SIG-M5 (cell line): ENCODE results near the gene PRMT1.

Source experiments
- DNase-seq: peaks from one replicate; lab custom pipeline; 2025; lab: John Stamatoyannopoulos, UW

Gene PRMT1

DNA sequence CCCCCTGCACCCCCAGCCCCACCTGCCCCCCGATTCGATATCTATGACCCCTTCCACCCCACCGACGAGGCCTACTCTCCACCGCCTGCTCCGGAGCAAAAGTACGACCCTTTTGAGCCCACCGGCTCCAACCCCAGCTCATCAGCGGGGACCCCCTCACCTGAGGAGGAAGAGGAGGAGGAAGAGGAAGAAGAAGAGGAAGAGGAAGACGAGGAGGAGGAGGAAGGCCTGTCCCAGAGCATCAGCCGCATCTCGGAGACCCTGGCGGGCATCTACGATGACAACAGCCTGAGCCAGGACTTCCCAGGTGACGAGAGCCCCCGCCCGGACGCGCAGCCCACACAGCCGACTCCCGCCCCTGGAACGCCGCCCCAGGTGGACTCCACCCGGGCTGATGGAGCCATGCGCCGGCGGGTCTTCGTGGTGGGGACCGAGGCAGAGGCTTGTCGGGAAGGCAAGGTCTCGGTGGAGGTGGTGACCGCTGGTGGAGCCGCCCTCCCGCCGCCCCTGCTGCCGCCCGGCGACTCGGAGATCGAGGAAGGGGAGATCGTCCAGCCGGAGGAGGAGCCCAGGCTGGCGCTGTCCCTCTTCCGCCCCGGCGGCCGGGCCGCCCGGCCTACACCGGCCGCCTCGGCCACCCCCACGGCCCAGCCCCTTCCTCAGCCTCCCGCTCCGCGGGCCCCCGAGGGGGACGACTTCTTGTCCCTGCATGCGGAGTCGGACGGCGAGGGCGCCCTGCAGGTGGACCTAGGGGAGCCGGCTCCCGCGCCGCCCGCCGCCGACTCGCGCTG, 25.8 kb upstream of the PRMT1 start:
- DNase-seq: no peak

DNA sequence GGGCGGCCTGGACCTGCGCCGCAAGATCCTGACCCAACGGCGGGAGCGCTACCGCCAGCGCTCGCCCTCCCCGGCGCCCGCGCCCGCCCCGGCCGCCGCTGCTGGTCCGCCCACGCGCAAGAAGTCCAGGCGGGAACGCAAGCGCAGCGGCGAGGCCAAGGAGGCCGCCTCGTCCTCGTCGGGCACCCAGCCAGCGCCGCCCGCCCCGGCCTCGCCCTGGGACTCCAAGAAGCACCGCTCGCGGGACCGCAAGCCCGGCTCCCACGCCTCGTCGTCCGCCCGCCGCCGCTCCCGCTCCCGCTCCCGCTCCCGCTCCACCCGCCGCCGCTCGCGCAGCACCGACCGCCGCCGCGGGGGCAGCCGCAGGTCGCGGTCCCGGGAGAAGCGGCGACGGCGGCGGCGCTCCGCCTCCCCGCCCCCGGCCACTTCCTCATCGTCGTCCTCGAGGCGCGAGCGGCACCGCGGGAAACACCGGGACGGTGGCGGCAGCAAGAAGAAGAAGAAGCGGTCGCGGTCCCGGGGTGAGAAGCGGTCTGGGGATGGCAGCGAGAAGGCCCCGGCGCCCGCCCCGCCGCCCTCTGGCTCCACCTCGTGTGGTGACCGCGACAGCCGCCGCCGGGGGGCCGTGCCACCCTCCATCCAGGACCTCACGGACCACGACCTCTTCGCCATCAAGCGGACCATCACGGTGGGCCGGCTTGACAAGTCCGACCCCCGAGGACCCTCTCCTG, 25.1 kb upstream of the PRMT1 start:
- no peak for DNase-seq

DNA sequence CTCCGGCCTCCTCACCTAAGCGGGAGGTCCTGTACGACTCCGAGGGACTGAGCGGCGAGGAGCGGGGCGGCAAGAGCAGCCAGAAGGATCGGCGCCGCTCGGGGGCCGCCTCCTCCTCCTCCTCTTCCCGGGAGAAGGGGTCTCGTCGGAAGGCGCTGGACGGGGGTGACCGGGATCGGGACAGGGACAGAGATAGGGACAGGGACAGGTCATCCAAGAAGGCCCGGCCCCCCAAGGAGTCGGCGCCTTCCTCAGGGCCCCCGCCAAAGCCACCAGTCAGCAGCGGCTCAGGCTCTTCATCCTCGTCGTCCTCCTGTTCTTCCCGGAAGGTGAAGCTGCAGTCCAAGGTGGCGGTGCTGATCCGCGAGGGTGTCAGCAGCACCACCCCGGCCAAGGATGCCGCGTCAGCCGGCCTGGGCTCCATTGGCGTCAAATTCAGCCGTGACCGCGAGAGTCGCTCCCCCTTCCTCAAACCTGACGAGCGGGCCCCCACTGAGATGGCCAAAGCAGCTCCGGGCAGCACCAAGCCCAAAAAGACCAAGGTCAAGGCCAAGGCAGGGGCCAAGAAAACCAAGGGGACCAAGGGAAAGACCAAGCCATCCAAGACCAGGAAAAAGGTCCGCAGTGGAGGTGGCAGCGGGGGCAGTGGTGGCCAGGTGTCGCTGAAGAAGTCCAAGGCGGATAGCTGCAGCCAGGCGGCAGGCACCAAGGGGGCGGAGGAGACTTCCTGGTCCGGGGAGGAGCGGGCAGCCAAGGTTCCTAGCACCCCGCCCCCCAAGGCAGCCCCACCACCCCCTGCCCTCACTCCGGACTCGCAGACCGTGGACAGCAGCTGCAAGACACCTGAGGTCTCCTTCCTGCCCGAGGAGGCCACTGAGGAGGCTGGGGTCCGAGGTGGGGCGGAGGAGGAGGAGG, 24.3 kb upstream of the PRMT1 start:
- no peak for DNase-seq

DNA sequence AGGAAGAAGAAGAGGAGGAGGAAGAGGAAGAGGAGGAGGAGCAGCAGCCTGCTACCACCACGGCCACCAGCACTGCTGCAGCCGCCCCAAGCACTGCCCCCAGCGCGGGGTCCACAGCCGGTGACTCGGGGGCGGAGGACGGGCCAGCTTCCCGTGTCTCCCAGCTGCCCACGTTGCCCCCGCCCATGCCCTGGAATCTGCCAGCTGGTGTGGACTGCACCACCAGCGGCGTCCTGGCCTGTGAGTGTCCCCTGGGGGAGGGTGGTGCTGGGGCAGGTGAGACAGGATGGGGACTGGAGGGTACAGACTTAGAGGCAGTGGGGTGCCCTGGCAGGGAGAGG, 23.6 kb upstream of the PRMT1 start:
- no peak for DNase-seq

DNA sequence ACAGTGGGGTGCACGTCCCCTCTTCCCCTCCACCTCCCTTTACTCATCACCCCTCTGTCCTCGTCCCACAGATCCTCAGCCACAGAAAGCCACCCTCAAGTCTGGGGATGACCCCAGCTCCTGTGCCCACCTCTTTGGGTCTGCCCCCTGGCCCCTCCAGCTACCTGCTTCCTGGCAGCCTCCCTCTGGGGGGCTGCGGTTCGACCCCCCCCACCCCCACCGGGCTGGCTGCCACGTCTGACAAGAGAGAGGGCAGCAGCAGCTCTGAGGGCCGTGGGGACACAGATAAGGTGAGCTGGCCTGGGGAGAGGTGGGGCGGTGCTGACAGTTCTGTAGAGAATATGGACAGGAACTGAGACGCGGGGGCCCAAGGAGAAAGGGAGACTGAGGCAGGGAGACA, 22.5 kb upstream of the PRMT1 start:
- no peak for DNase-seq

DNA sequence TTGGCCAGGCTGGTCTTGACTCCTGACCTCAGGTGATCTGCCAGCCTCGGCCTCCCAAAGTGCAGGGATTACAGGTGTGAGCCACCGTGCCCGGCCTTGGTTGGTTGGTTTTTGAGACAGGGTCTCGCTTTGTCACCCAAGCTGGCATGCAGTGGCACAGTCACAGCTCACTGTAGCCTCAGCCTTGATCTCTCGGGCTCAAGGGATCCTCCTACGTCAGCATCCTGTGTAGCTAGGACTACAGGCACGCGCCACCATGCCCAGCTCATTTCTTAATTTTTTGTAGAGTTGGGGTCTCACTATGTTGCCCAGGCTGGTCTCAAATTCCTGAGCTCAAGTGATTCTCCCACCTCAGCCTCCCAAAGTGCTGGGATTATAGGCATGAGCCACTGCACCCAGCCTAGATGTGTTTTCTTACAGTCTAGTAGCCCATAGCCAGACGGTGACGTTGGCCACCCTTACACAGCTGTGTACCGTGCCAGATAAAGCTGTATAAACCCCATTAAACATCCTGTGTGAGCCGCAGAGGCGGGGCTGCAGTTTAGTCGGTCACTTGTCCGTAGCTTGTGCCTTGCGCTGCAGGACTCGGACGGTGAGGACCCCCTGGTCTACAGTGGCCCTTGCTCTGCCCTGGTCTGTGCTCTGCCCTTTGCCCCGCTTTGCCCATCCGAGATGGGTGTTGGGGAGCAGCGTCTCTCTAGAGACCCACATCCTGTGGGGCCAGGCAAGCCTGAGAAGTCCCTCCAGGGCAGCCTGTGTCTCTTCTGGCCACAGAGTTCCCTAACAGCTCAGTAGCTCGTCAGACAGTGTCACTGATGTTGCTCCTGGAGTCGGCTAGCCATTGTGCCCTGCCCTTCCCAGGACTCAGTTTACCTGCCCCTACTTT, 21.3 kb upstream of the PRMT1 start:
- DNase-seq: no peak

DNA sequence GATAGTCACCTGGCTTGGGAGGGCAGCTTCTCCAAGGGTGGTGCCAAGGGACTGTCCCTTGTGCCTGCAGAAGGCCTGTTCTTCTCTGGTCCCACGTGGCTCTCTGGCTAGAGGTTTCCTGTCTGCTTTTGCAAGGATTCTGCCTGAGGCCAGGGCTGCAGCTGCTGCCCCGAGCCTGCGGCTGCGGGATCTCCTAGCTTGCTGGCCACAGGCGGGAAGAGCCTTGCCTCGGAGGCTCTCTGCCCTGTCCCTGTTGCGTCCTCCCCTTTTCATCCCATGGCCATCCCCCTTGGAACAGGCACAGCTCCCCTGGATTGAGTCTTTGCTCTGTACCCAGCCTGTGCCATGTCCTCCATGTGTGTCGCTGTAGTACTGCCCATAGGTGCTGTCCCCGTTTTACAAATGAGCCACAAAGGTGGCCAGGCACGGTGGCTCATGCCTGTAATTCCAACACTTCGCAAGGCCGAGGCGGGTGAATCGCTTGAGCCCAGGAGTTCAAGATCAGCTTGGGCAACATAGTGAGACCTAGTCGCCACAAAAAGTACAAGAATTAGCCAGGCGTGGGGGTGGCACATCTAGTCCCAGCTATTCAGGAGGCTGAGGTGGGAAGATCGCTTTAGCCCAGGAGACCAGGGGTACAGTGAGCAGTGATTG, 20.5 kb upstream of the PRMT1 start:
- DNase-seq: no peak

DNA sequence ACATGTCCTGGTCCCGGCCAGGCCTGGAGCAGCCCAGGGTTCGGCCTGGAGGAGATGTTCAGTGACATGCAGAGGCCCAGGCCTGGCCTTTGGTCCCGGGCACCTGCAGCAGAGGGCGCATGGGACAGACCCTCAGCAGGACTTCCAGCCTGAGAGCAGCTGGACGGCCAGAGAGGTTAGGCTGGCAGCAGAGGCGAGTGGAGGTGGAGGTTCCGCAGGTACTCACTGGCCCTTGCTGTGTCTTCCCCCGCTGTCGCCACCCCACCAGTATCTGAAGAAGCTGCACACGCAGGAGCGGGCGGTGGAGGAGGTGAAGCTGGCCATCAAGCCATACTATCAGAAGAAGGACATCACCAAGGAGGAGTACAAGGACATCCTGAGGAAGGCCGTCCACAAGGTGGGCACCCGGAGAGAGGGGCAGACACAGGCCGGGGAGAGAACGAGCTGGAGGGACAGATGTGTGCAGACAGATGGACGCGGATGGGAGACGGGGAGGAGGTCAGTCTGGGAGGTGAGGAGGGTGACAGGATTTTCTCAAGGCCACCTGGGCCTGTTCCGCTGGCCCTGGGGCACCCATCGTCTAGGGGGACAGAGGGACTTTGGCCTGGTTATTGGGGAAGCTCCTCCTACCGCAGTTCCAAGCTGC, 19.5 kb upstream of the PRMT1 start:
- DNase-seq: no peak

DNA sequence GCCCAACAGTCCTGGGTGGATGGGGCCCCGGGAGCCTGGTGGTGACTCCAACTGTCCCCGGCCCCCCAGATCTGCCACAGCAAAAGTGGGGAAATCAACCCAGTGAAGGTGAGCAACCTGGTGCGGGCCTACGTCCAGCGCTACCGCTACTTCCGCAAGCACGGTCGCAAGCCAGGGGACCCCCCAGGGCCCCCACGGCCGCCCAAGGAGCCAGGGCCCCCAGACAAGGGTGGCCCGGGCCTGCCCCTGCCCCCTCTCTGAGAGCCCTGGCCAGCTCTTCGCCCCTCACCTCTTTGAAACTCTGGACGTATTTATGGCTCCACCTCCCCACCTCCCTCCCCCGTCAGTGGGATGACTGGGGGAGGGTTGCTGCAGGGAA, 18.9 kb upstream of the PRMT1 start:
- DNase-seq: no peak

DNA sequence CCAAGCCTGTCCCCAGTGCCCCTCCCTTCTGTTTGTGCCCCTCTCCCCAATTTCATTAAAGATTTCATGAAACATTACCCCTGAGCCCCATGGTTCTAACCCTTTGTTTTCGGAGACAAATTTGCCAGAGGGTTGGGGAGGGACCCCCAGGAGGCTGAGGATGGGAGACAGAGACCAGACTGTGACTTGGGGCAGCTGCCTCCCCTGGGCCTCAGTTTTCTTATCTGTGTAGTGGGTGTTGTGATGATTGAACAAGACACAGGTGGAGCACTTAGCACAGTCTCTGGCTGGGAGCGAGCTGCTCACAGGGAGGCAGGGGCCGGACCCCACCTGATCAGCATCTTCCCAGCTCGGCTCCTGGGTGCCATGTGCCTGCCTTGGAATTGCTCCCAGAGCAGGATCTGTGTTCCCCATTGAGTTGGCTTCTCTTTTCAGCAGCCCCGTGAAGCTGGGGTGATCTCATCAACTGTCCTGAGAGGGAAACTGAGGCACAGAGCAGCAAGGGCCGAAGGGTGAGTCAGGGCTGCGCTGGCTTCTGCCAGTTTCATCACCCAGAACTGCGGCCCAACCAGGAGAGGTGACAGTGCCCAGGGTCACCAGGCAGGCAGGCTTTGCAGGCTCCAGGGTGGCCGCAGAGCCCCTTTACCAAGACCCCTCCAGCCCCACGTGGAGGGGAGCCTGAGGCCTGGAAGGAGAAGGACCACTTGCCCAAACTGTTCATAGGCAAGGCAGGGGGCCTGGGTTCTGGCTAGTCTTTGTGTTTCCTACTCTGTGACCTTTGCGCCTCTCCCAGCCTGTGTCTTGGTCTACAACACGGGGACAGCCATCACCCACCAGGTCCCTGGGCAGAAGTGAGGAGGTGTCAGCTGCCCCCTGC, 18.3 kb upstream of the PRMT1 start:
- no peak for DNase-seq

DNA sequence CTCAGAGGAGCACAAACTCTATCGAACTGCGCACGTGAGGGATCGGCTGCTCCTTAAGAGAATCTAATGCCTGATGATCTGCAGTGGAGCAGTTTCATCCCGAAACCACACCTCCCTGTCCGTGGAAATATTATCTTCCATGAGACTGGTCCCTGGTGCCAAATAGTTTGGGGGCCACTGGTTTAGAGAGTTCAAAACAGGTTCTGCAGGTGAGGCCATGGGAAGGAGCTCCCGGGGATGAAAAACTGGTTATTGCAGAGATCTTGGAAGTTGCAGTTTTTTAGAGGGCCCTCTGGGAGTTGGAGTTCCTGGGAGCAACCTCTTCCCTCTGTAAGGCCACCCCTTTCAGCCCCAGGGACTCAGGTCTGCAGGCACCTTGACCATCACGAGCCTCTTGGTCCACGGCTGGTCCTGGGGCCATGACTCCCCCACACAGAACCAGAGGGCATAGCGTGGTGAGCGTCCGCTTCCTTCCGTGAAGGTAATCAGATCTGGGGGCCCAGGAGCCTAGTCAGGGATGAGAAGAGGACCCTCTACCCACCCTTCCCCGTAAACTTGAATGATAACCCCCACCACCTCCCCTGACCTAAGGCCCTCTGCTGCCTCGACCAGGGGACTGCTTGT, 16.6 kb upstream of the PRMT1 start:
- no peak for DNase-seq

DNA sequence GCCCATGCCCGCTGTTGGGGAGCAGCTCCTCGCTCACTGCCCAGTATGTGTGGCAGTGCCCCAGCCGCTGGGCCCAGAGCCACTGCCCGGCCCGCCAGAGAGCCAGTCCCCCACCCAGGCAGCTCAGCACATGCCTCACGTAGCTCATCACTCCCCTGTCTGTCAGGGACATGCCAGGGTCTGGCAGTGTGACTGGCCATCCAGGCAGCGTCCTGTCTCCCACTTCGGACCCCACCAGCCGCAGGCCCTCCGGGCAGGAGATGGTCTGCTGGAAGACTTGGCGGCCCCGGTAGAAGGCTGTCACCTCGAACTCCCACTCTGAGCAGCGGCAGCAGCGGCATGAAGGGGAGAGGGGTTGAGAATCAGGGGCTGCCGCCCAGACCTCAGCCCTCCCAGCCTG, 15.1 kb upstream of the PRMT1 start:
- DNase-seq: no peak

DNA sequence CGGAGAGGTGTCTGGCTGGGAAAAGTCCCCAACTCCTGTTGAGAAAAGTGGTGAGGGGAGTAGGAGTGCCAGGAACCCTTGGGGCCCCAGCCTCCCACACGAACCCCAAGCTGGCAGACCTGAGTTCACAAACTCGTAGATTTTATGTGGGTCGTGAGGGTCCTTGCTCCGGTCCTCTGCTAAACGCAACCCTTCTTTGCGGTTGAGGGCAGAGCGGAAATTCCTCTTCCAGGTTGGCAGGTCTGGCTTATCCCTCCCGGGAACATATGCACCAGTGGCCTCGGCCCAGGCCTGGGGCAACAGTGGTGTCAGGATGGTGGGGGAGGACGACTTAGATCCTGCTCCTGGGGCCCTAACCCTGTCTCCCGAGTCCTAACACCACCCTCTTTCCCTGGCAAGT, 13.8 kb upstream of the PRMT1 start:
- no peak for DNase-seq

DNA sequence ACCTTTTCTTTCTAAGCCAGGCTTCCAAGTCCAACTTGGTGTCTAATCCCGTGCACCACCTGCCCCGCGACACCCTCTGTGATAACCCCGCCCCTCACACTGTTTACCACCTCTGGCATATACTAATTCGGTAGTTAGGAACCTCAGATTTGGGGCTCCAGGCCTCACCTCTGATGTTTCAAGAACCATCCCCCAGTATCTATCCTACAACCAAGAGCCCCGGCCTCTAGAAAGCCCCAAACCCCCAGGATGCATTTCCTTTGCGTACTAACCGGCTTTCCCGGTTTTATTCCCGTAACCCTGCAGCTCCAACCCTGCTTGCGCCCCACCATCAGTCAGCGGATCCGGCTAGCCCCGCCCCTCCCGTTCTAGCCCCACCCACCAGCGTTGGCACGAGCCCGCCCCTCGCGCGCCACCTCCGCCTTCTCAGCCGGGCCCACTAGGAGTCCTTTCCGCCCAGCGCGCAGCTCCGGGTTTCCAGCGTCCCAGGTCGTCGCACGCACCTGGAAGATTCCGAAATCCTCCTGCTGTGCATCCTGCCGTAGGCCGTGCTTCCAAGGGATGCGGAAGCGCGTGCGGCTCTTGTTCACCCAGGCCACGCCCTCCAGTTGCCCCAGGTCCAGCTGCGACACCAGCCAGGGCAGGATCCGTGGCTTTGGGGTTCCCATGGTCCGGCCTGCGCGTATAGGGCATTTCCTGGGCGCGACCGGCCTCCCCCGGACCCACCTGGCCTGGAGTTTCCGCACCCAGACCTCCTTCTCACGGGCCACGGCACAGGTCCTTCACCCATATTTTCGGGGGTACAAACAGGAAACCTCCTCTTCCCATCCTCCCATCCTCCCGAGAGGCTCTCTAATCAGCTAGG, 12.7 kb upstream of the PRMT1 start:
- DNase-seq: no peak

DNA sequence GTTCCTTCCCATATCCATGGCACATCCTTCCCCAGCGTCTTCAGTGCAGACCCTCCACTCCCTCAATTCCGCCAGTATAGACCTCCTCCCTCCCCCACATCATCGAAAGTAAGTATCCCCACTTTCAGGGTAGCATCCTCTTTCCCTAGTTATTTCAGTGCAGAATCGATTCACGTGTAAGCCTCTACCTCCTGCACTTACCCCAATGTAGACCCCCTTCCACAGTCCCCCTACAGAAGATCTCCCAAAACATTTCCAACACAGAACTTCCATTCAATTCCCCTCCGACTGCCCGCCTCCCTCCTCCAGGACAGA, 12.1 kb upstream of the PRMT1 start:
- DNase-seq: no peak

DNA sequence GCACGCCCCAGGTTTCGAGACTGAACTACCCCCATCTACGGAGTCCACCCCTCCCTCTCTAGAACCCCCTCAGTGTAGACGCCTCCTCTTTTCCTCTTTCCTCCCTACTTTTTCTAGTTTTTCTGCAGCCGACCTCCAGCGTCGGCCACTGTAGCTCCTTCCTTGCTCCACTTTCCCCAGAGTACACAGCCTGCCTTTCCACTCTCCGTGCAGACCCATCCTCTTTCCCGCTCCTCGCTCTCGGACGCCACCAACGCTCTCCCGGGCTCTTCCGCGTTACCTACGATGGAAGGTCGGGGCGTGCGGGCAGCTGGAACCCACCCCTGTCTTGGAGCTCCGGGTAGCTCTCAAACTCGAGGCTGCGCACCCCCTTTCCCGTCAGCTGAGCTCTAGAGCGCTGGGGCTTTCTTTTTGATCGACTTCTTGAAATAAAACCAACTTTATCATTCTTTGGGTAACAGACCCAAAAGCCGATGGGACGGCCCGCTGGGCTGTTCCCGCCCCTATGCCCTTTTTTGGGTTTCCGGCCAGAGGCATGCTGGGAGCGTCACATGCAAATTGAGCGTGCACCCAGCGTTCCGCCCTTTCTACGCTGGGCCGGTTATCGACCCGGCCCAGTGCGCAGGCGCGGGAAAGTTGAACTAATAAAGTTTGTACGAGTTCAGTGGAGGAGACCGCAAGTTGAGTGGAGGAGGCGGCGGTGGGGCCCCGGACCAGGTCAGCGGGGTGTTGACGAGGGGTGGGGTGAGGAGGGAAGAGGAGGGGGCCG, 11.5 kb upstream of the PRMT1 start, which contains the start of the genes BCL2L12 and IRF3:
TSS of gene BCL2L12 (plus strand) at position 583 of the 769 bp plus-strand sequence. CDS start 760 bp downstream, outside the sequence.
TSS of gene IRF3 (minus strand) at position 507 of the 769 bp plus-strand sequence. CDS start 1,019 bp downstream, outside the sequence.
- peak; percentile 53 for DNase-seq

DNA sequence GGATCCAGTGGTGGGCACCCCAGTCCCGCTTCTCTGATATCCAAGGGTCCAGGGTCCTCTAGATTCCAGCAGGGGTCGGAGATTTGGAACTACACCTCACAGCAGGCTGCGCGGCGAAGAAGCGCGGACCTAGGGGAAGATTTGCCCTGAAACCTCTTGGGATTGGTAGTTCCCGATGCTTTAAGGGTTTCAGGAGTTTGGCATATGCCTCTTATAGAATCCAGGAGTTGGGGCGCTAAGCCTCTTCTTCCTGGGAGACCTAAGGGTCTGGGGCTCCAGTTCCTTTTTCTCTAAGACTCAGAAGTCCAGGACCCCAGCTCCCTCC, 11.0 kb upstream of the PRMT1 start:
- no peak for DNase-seq

DNA sequence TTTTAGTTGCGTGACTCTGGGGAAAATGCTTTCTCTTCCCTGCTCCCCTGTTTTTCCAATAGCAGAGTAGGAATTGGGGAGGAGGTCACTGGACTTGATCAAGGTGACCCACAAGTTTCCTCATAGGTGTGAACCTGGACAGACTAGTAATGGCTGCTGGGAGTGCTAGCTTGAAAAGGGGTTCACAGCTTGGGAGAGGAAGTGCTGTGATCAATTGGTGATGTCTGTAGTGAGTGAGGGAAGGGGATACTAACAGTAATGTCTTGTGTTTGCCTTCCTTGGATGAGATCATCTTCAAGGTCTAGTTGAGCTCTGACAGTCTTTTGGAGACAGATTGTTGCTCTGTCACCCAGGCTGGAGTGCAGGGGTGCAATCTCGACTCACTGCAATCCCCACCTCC, 9.6 kb upstream of the PRMT1 start:
- no peak for DNase-seq
